HG03196 (cell line): Measurements from ENCODE around the gene MED1.
A peak's percentile ranks its signal among the peaks of the same experiment; 100 is the strongest.
"Not testable (repeated sequence)": the region's sequence is repeated elsewhere in the genome, so short reads cannot be mapped to it uniquely, and the experiment has no call there.

Experiments
- ATAC-seq: cut with Tn5 transposase; IDR thresholded peaks from one replicate; pipeline ENCODE4 v1.9.1; 2021; ENCODE audit not compliant: unreplicated experiment

MED1 gene

DNA sequence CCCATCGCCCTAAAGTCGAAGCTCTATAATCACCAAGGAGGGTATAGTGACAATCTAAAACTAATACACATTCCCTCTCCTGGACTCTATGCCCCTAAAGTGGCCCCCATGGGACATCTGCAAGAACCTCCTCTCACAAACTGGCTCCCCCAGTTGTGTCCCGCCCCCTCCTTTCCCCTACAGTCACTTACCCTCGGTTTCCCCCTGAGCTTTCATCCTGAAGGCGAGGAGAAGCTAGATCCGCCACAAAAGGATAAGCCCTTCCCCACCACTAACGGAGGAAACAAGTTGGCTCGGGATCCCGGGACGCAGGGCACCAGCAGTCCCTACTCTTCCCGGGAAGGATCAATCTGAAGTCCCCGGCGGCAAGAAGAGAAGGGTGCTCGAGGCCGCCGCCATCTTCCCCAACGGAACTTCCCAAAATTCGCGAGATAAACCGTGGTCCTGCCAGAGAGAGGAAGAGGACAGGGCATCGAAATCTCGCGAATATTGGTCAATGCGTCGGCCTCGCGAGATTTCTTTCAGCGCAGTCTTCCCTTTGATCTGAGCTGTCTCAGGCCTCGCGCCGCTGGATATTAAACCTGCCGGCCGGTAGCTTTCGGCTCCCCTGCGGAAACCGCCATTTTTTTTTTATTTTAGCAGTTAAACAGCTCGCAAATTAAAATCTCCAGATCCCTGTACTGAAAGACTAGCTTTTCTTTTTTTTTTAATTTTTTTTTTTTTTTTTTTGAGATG, at the start of gene MED1:
TSS of gene MED1 (minus strand) at position 417 of the 735 bp plus-strand sequence. CDS start at position 216, 201 bp downstream.
- ATAC-seq, result peak; percentile 98

DNA sequence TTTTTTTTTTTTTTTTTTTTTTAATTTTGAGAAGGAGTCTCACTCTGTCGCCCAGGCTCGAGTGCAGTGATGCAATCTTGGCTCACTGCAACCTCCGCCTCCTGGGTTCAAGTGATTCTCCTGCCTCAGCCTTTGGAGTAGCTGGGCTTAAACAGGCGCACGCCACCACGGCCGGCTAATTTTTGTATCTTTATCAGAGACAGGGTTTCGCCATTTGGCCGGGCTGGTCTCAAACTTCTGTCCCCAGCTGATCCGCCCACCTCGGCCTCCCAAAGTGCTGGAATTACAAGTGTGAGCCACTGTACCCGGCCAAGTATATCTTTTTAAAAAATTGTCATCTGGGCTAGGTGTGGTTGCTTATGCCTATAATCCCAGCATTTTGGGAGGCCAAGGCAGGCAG, 45.9 kb upstream of the MED1 start:
- ATAC-seq, result not testable (repeated sequence)

DNA sequence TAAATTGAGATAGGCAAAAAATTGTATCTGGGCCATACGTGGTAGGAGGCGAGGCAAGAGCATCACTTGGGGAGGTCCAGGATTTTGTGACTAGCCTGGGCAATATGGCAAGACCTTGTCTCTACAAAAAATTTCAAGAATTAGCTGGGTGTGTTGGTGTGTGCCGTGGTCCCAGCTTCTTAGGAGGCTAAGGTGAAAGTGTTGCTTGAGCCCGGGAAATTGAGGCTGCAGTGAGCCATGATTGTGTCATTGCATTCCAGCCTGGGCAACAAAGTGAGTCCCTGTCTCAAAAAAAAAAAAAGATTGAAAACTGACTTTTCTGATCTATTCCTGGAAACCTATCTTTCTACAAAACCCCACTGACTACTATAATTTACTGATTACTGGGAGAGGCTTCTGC, 36.9 kb upstream of the MED1 start:
- ATAC-seq, result no peak

GRCh38 chr17:39487490-39487889, 36.4 kb upstream of the MED1 start:
- ATAC-seq, result not testable (repeated sequence)

DNA sequence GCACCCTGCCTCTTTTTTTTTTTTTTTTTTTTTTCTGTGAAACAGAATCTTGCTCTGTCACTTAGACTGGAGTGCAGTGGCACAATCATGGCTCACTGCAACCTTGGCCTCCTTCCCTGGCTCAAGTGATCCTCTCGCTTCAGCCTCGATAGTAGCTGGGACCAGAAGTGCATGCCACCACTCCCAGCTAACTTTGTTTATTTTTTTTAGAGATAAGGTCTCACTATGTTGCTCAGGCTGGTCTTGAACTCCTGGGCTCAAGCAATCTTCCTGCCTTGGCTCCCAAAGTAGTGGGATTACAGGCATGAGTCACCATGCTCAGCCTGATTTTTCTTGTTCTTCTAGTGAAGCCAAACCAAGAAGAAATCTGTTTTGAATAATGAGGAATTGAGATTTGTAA, 35.2 kb upstream of the MED1 start:
- no peak for ATAC-seq

DNA sequence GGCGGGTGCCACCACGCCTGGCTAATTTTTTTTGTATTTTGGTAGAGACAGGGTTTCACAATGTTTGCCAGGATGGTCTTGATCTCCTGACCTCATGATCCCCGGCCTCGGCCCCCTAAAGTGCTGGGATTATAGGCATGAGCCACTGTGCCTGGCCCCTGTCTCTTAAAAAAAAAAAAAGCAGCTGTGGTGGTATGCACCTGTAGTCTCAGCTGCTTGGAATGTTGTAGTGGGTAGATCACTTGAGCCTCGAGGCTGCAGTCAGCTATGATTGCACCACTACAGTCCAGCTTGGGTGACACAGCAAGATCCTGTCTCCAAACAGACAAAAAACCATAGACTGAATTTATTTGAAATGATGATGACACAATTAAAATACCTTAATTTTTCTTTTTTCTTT, 34.5 kb upstream of the MED1 start:
- no peak for ATAC-seq

- no peak for ATAC-seq
Observed at GRCh38 chr17:39484178-39484577, 33.1 kb upstream of the MED1 start.

DNA sequence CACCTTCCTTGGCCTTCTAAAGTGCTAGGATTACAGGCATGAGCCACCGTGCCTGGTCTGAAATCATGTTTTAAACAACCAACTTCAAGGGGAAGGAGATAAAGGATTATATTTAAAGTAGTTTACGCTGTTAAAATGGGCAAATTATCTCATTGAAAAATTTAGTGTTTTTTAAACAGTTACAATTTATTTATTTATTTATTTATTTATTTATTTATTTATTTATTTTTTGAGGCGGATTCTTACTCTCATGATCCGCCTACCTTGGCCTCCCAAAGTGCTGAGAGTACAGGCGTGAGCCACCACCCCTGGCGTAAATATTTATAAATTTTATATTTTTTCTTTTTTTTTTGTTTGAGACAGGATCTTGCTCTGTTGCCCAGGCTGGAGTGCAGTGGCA, 32.4 kb upstream of the MED1 start:
- ATAC-seq, result no peak

DNA sequence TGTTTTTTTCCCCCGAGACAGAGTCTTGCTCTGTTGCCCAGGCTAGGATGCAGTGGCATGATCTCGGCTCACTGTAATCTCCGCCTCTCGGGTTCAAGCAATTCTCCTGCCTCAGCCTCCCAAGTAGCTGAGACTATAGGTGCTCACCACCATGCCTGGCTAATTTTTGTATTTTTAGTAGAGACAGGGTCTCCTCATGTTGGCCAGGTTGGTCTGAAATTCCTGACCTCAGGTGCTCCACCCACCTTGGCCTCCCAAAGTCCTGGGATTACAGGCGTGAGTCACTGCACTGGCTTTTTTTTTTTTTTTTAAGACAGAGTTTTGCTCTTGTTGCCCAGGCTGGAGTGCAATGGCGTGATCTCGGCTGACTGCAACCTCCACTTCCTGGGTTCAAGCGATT, 28.6 kb upstream of the MED1 start:
- not testable (repeated sequence) for ATAC-seq

GRCh38 chr17:39473310-39473709, 22.2 kb upstream of the MED1 start:
- ATAC-seq, result no peak

- not testable (repeated sequence) for ATAC-seq
Observed at GRCh38 chr17:39468610-39469009, 17.5 kb upstream of the MED1 start.

- ATAC-seq, result not testable (repeated sequence)
Observed at GRCh38 chr17:39464639-39465181, 13.6 kb upstream of the MED1 start.

DNA sequence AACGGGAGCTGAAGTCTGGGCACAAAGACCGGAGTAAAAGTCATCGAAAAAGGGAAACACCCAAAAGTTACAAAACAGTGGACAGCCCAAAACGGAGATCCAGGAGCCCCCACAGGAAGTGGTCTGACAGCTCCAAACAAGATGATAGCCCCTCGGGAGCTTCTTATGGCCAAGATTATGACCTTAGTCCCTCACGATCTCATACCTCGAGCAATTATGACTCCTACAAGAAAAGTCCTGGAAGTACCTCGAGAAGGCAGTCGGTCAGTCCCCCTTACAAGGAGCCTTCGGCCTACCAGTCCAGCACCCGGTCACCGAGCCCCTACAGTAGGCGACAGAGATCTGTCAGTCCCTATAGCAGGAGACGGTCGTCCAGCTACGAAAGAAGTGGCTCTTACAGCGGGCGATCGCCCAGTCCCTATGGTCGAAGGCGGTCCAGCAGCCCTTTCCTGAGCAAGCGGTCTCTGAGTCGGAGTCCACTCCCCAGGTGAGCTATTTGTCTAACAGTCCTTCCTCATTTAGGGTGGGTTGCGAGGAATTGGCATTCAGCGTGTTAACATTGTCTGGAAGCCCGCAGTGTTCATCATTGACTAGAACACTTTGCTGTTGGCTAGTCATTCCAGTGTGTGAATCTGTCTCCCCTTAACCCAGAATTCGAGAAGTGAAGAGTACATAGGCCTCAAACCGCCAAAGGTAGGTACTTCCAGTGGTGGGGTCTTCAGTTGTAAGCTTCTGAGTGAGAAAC, 11.7 kb upstream of the MED1 start:
- no peak for ATAC-seq

DNA sequence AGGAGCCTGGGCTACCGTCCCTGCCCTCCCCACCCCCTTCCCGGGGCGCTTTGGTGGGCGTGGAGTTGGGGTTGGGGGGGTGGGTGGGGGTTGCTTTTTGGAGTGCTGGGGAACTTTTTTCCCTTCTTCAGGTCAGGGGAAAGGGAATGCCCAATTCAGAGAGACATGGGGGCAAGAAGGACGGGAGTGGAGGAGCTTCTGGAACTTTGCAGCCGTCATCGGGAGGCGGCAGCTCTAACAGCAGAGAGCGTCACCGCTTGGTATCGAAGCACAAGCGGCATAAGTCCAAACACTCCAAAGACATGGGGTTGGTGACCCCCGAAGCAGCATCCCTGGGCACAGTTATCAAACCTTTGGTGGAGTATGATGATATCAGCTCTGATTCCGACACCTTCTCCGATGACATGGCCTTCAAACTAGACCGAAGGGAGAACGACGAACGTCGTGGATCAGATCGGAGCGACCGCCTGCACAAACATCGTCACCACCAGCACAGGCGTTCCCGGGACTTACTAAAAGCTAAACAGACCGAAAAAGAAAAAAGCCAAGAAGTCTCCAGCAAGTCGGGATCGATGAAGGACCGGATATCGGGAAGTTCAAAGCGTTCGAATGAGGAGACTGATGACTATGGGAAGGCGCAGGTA, 11.0 kb upstream of the MED1 start:
- peak; percentile 19 for ATAC-seq

DNA sequence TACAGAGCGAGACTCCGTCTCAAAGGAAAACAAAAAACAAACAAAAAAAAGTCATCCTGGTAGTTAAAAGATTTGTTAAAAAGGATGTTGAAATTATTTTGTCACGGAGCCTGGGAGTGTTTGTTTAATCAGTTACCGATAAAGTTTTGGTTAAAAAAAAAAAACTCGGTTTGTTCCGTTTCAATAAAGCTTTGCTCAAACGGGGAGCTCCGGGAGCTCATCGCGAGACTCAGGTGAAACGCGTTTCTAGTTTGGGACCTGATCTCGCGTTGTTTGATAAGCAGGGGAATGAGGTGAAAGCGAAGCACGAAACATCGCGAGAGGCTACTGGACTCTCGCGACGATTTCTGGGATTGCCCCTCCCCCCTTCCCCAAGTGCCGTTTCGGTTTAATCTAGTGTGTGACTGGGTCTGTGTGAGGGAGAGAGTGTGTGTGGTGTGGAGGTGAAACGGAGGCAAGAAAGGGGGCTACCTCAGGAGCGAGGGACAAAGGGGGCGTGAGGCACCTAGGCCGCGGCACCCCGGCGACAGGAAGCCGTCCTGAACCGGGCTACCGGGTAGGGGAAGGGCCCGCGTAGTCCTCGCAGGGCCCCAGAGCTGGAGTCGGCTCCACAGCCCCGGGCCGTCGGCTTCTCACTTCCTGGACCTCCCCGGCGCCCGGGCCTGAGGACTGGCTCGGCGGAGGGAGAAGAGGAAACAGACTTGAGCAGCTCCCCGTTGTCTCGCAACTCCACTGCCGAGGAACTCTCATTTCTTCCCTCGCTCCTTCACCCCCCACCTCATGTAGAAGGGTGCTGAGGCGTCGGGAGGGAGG, 10.3 kb upstream of the MED1 start, which contains the start of gene CDK12:
TSS of gene CDK12 (plus strand) at position 374 of the 813 bp plus-strand sequence. CDS start 586 bp downstream, outside the sequence.
- peak; percentile 68 for ATAC-seq

- no peak for ATAC-seq
Observed at GRCh38 chr17:39455919-39456318, 4.9 kb upstream of the MED1 start.

GRCh38 chr17:39450051-39450450, 1.0 kb downstream of the MED1 start:
- ATAC-seq, result no peak

- no peak for ATAC-seq
Observed at GRCh38 chr17:39447561-39447960, 3.5 kb downstream of the MED1 start.

DNA sequence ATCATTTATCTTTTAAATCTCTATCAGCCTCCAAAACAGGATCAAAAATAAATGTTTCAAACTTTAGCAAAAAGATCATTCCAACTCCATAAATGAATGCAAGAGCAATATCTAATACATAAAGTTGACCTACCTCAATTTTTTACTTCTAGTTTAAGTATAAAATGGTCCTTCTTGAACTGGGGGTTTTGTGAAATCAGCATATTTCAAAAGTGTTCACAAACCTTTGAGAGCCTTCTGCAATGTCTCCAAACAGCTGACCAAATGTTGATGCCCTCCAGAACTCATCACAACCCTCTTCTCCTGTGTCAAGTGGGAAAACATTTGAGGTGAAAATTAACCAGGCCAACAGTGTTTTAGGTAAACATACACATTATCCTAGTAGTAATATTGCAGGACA, 7.7 kb downstream of the MED1 start:
- no peak for ATAC-seq

- ATAC-seq, result not testable (repeated sequence)
Observed at GRCh38 chr17:39439868-39440267, 11.2 kb downstream of the MED1 start.

GRCh38 chr17:39429600-39429999, 21.5 kb downstream of the MED1 start:
- no peak for ATAC-seq
